AG09309 (cell line): Measurements from ENCODE around the gene FHOD3.

Experiments
- DNase-seq: peaks from one replicate; pipeline ENCODE4 v3.0.0-alpha.2; 2010; ENCODE audit warnings: low read depth
- H3K4me3 ChIP-seq: 2 replicates; pipeline ENCODE4 v1.5.1; 2011; ENCODE audit warnings: mild to moderate bottlenecking, low read depth, low read length, moderate library complexity; ENCODE audit not compliant: control insufficient read depth
- CTCF ChIP-seq: IDR thresholded peaks from 2 replicates; pipeline ENCODE4 v1.5.1; 2011; ENCODE audit warnings: mild to moderate bottlenecking, low read depth, low read length, inconsistent platforms; ENCODE audit not compliant: insufficient read depth, control insufficient read depth; ENCODE audit errors: missing control alignments

Gene FHOD3

GRCh38 chr18:36297417-36298125 is at the start of gene FHOD3:
Gene FHOD3, plus strand, starts transcription at chr18:36297713. Its CDS starts 123 bp downstream, at chr18:36297836.
- no peak for TF ChIP-seq CTCF
- DNase-seq, result no peak
- peak within 1 kb of the TSS; percentile 65 for H3K4me3 ChIP-seq

GRCh38 chr18:36249392-36249791 is 48.1 kb upstream of the FHOD3 start:
- TF ChIP-seq CTCF, result no peak
- no peak overlapping the region for H3K4me3 ChIP-seq
- DNase-seq, result no peak

GRCh38 chr18:36250827-36251226 is 46.7 kb upstream of the FHOD3 start:
- DNase-seq, result no peak
- TF ChIP-seq CTCF, result no peak
- no peak overlapping the region for H3K4me3 ChIP-seq

GRCh38 chr18:36255072-36255698 is 42.3 kb upstream of the FHOD3 start:
- DNase-seq, result no peak
- no peak overlapping the region for H3K4me3 ChIP-seq
- TF ChIP-seq CTCF, result no peak

GRCh38 chr18:36256094-36256493 is 41.4 kb upstream of the FHOD3 start:
- no peak for TF ChIP-seq CTCF
- no peak overlapping the region for H3K4me3 ChIP-seq
- no peak for DNase-seq

GRCh38 chr18:36262971-36263370 is 34.5 kb upstream of the FHOD3 start:
- no peak overlapping the region for H3K4me3 ChIP-seq
- TF ChIP-seq CTCF, result no peak
- DNase-seq, result no peak
